LoVo (cell line): ENCODE results near the gene DNASE1.

Source experiments
- DNase-seq: peaks from one replicate; pipeline ENCODE4 v3.0.0-alpha.2; 2016; ENCODE audit warnings: low spot score

The DNASE1 gene

DNA sequence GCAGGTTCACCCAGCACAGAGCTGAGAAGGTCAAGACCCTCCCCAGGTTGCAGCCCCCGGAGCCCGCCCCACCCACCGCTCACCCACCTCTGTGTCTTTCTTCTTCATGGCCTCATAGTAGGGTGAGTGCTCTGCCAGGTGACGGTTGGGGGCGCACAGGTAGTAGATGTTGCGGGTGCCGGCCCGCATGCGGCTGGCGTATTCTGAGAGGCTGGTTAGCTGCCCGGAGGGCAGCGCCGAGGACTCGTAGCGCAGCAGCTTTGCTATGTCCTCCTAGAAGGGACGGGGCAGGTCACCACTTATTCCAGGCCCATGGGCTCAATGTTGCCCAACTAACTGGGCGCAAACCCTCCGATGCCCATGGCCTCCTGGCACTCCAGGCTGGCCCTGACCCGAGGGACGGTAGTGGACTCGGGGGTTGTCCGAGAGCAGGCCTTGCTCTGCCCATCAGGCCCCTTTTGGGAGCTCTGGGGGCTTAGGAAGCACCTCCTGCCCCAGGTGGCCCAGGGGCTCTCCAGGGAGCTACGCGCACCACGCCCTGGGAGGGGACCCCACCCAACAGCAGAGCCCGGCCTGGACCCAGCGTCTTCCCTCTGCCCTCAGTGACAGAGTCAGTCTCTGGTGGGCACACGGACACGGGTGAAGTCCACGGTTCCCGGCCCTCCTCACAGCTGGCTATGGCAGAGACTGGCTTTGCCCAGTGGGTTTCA is 9.9 kb downstream of the DNASE1 start:
- DNase-seq = no peak

DNA sequence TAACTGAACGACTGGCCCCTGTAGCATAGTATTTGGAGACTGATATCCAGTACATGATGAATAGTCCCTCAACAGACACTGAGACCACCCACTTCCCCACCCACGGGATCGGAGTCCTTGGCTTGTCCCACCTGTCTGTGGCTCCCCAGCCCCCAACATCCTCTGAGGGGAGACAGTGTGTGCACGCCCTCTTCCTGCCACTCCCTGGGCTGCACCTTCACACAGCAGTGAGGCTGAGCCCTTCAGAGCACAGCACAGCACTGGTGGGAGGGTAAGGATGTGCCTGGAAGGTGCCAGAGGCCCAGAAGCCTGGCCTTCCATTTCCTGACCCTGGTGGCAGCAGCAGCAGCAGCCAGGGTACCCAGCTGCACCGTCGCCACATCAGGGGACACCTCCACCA is 11.0 kb downstream of the DNASE1 start:
- DNase-seq = no peak

DNA sequence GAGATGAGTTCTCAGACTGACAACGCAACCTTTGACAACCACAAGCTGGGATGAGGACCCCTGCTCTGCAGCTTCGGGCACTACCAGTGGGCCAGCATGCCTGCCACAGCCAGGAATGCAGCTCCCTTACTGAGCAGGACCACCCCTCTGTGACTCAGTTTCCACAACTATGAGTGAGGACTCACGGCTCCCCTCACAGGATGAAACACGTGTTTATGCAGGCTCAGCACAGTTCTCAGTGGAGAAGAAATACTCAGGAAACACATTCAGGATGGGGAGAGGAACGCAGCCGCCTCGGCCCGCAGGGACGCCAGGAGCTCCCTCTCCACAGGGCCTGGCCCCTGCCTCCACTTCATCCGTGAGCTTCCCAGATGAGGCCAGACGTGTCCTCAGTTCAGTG is 14.1 kb downstream of the DNASE1 start:
- DNase-seq = no peak

DNA sequence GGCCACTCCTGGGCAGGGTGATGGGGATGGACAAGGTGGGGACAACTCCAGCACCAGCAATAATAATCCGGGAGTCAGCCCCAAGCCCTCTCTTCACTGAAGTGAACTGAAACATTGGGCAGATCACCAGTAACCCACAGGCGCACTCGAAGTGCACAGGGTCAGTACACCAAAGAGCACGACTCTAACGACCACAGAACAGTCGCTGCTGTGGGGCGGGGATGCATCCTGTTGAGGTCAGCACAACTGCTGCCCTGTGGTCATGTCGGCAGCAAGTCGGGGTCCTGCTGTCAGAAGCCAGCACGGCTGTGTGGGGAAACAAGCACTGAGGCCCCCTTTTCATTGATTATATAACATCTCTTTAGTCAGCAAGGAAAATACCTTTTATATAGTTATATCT is 14.6 kb downstream of the DNASE1 start:
- no peak for DNase-seq

DNA sequence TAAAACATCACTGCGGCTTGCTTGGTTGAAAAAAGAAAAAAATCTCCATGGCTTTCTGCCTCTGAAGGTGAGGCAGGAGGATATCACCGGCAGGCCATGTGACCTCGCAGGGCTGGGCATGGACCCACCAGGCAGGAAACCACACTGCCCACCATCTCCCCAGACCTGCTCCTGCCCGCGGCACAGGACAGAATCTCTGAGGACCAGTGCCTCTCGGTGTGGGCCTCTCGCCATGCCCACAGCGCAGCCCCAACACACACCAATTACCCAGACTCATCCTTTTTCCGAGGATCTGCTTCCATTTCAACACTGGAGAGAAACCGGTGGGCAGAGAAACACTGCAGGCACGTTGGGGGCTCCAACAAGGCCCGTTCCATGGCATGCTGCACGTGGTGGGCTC is 16.2 kb downstream of the DNASE1 start:
- no peak for DNase-seq

DNA sequence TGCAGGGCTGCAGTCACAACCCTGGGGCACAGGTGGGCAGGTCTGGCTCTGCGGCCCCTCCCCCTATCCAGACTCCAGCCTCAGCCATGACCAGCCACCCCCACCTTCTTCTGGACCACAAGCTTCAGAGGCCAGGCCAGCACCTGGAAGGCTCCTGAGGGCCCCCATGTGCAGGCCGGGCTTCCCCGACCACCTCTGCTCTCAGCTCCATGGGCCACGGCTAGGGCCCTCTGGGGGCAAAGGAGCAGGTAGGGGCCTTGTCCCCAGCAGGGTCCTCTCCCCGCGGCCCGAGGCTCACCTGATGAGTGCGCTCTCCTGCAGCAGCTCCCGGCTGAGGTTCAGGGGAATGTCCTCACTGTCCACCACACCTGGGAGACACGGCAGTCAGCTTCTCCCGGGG is 16.9 kb downstream of the DNASE1 start:
- no peak for DNase-seq

DNA sequence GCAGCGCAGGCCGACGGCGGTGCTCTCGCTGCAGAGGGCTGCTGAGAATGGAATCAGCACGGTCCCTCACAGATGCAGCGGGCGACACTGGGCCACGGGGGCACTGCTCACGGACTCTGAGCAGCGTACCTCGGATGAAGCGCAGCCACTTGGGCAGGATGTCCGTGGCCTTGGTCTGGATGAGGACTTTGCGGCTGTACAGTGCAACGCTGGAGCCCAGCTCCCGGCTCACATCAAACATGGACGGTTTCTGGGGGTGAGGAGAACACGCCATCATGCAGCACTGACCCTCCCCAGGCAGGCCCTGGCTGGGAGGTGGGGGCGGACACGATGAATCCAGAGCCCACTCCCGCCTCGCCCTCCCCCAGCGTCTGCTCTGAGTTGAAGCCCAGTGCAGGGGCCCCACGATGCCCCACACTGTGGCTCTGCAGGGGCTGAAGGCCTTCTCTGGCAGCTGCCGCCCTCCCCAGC is 18.1 kb downstream of the DNASE1 start:
- DNase-seq = no peak

DNA sequence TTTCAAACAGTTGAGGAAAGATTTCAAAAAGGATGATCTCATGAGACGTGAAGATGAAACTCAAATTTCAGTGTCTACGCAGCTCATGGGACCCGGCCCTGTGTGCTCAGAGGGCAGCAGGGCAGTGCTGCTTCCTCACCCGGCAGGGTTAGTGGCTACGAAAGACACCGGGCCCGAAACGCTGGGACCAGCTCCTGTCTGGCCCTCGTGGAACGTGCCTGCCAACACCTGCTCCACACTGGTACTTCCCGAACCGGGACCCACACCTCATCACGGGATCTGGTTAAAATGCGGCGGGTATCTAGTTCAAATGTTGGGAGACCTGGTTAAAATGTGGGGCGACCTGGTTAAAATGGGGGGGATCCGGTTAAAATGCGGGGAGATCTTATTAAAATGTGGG is 18.7 kb downstream of the DNASE1 start:
- no peak for DNase-seq

DNA sequence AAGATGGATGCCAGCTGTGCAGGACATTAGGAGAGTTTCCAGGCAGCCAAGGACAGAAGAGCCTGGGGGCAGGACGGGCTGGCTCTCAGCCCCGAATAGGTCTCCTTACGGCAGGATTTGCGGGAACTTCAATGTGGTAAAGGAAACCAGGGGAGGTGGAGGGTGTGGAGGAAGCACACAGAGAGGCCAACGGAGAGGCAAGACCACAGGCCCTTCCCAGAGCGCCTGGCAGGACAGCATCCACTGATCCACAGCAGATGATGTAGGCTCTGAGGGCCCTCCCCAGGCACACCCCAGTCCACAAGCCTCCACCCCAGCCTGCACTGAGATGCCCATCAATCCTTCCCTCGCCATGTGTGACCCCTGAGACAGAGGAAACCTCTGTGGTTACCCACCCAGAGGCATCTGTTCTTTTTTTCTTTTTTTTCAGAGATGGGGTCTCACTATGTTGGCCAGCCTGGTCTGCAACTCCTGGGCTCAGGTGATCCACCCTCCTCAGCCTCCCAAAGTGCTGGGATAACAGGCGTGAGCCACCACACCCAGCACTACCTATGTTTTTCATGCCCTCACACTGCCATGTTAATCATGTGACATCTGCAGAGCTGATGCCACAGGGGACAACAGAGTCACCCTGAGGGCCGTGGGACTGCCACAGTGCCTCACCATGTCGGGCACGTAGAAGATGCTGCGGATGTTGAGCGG is 19.3 kb downstream of the DNASE1 start:
- no peak for DNase-seq

DNA sequence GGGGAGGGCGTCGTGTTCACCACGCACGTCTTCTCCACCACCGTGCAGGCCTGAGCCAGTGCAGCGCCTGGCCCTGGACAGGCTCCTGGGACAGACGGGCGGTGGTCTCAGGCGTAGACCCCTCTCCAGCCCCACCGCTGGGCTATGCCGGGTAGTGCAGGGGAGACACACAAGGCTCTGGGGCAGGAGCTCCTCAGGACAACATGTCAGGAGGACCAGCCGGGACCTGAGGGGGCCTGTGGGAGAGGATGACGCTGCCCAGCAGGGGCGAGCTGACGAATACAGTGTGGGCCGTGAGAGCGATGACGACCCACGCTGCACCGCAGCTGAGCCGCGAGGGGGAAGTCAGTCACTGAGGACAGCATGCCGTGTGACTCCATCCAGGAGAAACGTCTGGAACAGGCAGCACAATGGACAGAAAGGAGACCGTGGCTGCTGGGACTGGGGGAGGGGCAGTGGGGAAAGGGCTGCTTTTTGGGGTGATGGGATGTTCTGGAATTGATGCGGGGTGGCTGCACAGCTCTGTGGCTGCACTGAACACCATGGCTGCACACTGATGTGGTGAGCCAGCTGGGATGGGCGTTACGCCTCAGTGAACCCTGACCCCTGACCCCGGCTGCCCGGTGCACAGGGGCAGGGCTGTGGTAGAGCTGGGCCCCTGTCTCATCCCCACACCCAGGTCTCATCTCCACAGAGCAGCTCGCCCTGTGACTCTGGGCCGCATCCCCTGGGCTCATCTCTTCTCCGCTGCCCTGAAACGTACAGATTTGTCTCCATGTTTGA is 20.2 kb downstream of the DNASE1 start:
- DNase-seq = no peak

DNA sequence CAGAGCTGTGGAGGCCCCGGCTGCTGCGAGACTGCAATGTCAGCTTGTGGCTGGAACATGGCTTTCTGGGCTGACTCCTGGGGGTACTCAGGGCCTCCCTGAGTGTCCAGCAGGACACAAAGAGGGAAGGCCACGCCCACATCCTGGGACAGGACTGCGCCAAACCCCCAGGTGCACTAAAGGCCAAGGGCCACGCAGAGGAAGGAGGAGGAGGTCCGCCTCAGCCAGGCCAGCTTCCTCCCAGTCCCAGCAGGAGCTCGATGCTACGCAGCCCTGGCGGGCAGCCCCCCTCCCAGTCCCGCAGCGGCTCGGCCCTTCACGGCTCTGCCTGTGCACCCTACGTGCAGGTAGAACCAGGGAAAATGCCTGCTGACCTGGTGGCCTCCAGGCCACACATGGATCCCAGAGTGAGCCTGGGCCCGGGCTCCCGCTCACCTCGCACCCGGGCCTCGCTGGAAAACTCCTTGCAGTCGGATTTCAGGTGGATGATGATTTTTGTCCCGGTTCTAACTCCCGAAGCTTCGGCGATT is 21.2 kb downstream of the DNASE1 start:
- DNase-seq = no peak

DNA sequence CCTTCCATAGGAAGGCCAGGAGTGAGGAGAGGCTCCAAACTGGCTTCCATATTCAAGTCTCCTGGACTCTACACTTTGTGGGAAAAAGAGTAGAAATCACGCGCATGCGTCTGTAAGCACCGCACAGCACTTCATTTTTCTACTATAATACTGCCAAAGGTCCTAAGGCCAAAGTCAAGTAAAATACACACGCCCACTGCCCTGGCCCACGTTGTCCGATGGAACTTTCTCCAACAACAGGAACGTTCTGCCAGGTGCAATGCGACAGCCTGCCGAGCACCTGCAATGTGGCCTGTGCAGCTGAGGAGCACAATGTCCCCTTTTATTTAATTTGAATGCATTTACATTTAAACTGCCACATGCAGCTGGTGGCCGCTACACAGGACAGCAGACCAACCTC is 23.5 kb downstream of the DNASE1 start:
- DNase-seq = no peak

DNA sequence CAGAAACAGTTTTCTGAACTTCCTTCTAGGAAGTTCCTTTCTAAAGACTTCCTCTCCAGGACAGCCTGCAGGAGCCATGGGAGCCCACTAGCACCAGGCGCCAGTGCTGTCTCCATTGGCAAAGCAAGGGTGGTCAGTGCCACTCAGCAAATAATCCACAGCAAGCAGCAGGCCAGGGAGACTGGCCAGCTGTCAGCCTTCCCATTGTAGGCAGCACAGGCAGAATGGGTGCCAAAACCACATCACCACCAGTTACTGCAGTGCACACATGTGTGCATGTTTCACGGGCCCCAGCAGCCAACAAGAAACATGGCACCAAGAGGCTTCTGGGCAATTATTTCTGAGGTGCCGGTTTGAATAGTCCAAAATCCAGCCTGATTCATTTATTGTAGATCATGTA is 26.7 kb downstream of the DNASE1 start:
- no peak for DNase-seq

DNA sequence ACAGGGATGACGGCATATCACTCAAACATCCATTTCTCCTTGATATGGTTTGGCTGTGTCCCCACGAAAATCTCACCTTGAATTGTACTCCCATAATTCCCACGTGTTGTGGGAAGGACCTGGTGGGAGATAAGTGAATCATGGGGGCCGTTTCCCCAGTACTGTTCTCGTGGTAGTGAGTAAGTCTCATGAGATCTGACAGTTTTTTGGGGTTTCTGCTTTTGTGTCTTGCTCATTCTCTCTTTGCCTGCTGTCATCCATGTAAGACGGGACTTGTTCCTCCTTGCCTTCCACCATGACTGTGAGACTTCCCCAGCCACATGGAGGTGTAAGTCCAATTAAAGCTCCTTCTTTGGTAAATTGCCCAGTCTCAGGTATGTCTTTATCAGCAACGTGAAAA is 32.5 kb downstream of the DNASE1 start:
- DNase-seq = no peak

DNA sequence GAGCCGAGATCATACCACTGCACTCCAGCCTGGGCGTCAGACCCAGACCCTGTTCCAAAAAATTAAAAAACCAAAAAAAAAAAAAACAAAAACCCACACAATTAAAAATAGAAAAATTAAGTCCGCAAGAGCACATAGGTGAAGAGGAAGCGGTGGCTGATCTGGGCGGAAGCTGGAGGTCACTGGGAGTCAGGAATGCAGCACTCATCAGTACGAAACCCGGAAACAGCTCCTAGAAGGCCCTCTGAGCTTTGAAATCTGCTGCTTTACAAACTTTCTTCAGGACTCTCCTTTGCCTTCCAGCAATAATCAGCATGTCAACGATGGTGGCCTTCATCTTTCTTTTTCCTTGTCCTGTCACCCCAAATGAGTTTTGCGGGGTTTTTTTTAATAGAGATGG is 33.3 kb downstream of the DNASE1 start:
- no peak for DNase-seq

DNA sequence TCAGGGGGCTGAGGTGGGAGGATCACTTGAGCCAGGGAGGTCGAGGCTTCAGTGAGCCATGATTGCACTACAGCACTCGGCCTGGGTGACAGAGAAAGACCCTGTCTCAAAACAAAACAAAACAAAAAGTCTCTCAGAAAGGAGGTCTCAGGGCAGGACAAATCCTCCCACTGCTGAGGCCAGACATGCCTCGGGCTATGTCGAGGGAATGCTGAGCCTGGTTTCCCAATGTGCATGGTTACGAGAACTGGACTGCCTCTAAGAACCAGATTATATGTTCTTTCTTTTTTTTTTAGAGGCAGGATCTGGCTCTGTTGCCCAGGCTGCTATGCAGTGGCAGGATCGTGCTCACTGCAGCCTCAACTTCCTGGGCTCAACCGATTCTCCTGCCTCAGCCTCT is 35.2 kb downstream of the DNASE1 start:
- no peak for DNase-seq

DNA sequence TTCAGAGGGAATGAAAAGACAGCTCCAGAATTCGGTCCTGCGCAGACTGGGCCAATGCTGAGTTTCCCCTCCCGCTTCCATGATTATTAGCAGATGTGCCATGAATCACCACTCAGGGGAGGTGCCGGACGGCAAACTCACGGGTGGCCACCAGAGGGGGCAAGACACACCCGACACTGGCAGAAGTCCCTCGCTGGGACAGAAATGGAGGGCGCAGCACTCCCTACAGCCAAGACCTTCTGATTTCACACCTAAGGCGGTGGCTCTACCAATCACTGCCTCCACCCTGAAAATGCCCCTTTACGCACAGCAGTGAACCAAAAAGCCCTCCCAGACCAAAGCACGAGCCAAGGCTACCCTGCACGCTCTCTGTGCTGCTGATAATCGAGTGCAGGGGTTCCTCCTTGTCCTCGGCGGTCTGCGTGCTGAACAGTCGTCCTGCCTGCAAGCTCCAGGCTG is 36.0 kb downstream of the DNASE1 start:
- peak; percentile 60 for DNase-seq

DNA sequence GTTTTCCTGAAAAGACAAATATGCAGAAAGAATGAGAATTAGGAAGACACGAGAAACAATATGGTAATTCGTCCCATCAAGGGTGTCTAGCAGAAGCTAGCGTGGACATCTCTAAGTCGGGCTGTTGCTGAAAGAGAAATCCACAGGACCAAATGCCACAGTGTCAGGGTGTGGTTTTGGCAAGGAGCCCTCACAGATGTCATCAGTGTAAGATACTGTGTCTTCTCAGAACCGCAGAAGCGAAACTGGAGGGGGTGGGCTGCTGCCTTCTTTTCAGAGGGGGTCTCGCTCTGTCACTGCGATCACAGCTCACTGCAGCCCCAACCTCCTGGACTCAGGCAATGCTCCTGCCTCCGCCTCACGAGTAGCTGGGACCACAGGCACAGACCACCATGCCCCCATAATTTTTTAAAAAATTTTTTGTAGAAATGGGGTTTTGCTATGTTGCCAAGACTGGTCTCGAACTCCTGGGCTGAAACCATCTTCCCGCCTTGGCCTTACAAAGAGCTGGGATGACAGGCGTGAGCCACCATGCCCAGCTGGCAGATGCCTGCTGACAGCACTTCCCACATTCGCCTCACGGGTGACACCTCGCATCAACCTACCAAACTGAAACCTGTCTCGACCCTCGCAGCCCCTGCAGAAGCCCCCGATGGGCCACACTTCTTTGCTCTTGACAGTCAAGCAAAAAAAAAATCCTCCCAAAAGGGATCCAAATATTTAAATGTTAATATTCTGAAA is 36.7 kb downstream of the DNASE1 start:
- DNase-seq = no peak

DNA sequence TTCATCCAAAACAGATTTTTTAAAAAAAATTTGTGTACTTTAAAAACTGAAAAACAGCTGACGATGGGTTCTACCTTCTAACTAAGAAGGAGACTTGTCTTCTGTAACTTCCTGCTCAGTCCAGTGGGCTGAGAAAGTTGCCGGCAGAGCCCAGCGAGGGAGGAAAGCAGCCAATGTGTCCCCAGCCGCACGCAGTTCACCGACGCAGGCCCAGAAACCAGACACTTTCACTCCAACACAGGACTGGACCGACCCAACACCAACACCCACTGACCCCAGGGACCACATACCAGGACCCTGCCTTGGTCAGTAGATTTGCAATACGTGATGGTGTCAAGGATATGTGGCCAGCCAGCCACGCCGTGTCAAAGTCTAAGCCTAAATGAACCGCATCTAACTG is 37.3 kb downstream of the DNASE1 start:
- DNase-seq = no peak

DNA sequence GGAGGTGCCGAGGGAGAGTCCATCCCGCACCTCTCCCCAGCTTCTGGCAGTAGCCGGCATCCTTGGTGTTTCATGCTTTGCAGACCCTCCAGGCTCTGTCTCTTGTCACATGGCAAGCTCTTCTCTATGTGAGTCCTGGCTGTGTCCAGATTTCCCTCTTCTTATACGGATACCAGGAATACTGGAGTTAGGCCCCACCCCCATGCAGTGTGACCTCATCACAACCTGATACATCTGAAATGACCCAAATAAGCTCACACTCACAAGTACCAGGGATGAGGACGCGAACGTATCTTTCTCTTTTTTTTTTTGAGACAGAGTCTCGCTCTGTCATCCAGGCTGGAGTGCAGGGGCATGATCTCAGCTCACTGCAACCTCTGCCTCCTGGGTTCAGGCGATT is 39.6 kb downstream of the DNASE1 start:
- no peak for DNase-seq

DNA sequence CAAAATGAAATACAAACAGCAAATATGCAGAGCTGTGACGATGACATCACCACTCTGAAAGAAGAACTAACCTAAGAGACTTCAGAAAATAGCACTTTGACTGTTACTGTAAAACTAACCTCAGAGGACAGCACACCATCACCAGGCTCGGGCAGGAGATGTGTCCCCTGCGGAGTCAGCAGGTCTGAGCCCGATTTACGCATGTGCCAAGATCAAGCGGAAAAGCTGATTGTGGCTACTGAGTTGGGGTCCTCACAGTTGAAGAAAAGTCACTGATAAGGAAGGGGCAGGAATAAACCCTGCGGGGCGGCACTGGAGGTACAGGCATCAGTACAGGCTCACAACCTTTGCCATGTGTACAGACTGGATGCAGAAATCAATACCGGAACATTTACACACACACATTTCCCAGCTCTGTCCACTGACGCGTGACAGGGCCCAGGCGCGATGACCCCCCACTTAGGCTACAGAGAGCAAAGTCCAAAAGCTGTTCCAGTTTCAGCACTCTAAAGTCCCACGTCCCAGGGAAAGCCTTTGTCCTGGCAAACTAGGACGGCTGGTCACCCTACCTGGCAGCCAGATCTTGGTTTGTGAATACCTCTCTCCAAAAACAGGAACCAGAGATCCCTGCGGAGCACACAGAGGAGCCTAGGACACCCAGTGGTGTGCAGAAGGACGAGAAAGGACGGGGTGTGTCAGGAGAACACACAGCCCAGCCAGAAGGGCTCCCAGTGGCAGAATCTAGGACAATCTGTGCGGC is 41.3 kb downstream of the DNASE1 start:
- DNase-seq = no peak
